Stomach (tissue), 4 donors: Measurements from ENCODE around the gene BCAP31.

Experiments
- EP300 ChIP-seq: sonication (generic); formaldehyde crosslinking; IDR thresholded peaks from one replicate; pipeline ENCODE4 v1.6.1; 2017; ENCODE audit warnings: antibody characterized with exemption
- TF ChIP-seq, protein P1 (sequence below), 7 experiments: fragments of 450-650 bp in 4 of 7; fragments of 200-600 bp in 3 of 7; sonication (generic) in 3 of 7; IDR thresholded peaks; one replicate each; pipeline ENCODE4 v1.5.1; 2016 to 2019; ENCODE audit warnings: antibody characterized with exemption in 7 of 7, control low read depth in 2 of 7, mild to moderate bottlenecking in 1 of 7

DNA sequence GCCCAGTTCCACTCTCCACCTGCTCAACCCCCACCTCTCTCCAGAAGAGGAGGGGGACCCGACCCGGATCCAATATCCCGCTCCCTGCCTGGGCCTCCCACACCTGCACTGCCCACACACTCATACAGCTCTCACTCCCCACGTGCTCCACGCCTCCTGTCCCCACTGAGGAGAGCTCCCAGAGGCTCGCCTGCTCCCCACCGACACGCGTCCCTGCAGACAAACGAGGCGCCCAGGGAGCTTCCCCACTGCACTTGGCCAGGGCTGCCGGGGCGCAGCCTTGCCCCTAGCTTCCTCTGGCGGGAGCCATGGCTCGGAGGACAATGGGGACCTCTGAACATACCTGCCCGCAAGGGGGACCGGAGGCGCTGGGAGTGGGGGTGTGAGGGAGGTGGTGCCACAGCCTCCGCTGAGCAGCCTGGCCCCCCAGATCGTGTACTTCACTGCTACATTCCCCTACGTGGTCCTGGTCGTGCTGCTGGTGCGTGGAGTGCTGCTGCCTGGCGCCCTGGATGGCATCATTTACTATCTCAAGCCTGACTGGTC lies 31.5 kb downstream of the BCAP31 start:
- TF ChIP-seq, protein P1, sequence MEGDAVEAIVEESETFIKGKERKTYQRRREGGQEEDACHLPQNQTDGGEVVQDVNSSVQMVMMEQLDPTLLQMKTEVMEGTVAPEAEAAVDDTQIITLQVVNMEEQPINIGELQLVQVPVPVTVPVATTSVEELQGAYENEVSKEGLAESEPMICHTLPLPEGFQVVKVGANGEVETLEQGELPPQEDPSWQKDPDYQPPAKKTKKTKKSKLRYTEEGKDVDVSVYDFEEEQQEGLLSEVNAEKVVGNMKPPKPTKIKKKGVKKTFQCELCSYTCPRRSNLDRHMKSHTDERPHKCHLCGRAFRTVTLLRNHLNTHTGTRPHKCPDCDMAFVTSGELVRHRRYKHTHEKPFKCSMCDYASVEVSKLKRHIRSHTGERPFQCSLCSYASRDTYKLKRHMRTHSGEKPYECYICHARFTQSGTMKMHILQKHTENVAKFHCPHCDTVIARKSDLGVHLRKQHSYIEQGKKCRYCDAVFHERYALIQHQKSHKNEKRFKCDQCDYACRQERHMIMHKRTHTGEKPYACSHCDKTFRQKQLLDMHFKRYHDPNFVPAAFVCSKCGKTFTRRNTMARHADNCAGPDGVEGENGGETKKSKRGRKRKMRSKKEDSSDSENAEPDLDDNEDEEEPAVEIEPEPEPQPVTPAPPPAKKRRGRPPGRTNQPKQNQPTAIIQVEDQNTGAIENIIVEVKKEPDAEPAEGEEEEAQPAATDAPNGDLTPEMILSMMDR (IDR thresholded peaks at IDR 0.05), result no peak
- TF ChIP-seq EP300, result no peak
